Skin of body (tissue), 2 donors: ENCODE results near the gene ZMYM3. TPM values are rescaled to one million over a fixed set of nuclear protein-coding genes. Genes with fewer than 3 reads are reported as not detected.

ENCODE experiments used
- DNase-seq: peaks from one replicate; lab custom pipeline; 2025; lab: John Stamatoyannopoulos, UW
- total RNA-seq: library from RNA; depleted of rRNA; stranded (reverse); fragments of >200 nt; gene quantifications from one replicate; pipeline ENCODE4 v1.2.3, GENCODE V29; 2014

Gene ZMYM3
- total RNA-seq, 1 donor from 2014 or later, result 14.6 TPM

DNA sequence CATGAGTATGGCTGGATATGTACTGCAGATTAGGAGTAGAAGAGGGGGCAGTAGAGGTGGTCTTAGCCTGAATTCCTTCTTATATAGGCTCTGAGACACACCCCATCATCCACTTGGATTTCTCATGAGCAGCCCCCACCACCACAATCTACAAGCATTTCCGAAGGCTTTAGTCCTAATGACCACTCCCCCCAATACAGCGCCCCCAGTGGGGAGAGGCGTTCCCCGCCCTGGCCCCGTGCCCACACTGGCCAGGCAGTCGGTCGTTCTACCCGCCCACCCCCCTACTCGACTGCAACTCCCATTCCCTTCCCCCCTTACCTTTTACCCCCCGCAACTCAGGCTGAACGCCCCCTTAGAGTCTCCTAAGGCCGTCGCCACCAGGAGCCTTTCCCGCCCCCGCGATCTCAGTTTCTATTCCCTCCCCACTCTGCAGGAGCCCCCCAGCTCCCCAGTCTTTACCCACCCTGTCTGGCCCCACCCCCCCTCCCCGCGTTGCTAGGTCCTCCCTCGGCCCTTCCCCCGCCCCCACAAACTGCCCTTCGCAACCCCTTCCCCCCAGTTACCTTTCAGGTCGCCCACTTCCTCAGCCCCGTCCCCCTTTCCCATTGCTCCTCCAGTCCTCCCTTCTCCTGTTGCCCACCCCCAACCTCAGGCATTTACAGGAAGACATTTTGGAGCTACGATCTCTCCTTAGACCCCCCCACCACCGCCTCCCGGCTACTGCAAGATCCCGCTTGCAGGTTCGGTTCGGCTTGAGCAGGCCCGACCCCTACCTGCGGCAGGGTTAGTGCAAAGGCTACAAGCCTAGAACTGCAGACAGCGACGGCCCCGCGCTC, 468 bp downstream of the ZMYM3 start:
- DNase-seq, result no peak

DNA sequence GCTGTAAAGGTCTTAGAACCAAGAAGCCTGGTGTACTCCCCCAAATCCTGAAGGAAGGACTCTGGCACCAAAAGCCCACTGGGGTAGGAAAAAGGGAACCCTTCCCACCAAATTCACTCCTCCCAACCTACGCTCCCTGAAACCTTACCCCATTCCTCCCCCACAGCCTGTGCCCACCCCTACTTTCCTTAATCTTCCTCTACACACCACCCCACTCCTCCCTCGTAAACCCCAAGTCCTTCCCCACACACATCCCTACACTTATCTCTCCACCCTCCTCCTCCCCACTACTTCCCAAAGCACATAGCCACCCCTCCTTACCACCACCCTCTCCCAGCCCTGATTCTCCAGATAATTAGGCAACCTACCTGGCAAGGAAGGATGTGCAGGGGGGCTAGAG, 1.7 kb downstream of the ZMYM3 start:
- no peak for DNase-seq

DNA sequence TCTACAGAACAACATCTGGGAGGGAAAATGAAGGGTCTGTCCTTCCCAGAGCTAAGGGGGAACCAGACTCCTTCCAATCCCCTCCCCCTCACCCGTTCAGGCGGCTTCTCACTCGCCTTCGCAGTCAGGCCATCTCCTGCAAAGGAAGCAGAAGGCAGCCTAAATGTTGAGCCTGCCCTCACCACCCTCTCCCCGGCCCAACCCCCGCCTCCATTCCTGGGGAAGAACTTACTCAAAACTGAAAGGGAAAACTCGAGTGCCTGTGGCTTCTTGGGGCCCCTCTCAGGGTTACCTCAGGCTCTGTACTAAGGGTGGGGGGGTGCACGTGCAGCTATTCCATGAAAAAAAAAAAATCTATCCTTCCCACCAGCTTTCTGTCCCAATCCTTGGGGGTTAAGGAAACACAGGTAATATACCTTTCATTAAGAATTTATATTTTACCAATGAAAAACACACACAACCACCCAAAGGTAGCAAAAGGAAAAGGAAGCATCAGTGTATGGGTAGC, 2.4 kb downstream of the ZMYM3 start:
- DNase-seq, result no peak

DNA sequence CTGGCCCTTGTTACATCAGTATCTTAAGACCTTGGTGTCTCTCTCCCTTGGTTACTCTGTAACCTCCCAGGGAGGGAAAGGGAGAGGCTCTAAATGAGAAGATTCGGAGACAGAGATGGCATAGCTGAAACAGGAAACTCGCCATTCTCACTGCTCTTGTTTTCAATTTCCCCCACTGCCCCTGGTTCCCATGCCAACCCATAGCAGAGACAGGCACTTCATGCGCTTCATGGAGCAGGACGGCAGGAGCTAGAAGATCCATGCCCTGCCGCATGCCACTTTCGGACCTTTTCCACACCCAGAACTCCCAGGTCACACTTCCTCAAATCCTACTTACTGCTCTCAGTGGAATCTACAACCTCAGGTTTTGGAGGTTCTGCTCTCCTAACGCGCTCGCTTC, 3.1 kb downstream of the ZMYM3 start:
- DNase-seq, result no peak

DNA sequence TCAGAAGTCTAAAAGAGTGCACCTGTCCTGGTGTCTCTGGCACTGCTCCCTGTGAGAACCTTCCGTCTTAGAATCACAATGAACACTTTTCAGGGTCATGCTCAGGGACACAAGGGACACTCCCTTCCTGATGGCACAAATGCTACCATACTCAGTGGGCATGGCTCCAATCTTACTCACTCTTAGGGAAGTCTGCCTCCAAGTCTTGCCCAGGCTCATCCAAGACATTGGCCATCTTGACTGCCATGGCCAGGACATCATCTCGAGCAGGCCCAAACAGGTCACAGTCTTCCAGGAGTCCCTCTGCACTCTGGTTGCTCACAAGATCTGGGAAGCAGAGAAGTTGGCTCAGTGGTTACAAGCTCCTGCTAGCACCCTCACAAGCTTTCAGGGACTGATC, 8.8 kb downstream of the ZMYM3 start:
- no peak for DNase-seq

DNA sequence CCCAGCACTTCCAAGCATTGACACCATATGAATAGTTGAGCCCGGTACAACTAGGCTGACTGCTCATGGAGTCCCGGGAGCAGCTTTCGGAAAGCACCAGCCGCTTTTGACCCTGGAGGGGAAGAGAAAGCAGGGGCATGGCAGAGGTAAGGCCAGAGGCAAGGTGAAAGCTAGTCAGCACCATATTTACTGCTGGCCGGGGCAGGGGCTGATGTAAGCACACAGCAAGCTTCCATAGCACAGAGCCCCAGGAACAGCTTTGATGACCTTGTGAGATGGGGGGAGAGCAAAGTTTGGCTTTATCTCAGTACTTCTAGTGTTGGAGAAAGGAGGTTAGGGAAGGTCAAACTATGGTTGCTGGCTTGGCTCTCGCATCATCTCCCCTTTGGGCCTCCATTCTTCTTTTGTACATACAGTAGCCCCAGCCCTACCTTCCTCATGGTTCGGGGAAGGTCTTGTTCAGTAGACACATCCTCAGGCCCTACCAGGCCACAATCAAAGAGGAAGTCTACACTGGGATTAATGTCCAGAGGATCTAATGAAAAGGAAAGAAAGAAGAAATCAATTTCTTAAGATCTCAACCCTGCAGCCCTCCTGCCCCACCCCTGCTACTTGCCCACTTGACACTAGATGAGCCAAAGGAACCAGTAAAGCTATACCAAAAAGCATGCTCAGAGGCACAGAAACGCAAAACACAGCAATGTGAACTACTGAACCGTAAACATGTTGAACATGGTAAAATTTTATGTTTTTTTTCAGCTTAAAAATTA, 9.4 kb downstream of the ZMYM3 start:
- no peak for DNase-seq

DNA sequence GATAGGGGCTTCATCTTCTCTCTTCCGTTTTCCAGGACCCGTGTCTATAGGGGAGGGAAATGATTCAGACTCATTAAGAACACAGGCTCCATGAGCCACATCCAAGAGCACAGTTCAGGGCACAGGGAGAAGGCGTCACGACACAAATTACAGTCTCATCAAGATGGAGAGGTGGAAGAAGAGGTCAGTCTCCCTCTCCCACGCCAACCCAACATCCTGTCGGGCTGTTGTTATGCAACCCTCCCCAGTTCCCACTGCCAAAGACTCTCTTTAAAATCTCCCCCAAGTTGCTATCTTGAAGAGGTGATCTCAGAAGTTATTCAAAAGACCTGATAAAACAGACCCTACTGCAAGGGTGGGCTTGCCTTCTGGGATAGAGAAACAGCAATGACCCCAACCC, 12.6 kb downstream of the ZMYM3 start:
- DNase-seq, result no peak

DNA sequence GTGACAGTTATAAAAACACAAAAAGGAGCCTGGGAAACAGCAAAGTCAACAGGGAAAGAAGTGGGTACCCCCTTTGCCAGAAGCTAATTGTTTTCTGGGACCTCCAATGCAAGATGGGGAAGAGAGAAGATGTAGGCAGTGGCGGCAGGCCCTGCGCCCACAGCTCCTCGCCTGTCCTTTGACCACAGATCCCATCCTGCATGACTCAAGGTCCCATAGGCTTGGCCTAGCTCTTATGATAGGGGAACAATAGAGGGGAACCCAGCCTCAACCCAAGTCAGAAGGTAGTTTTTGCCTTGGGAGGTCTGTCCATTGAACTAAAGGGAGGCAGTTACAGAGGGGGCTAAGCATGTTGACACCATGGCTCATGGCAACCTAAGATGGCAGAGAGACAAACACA, 14.2 kb downstream of the ZMYM3 start:
- DNase-seq, result no peak

DNA sequence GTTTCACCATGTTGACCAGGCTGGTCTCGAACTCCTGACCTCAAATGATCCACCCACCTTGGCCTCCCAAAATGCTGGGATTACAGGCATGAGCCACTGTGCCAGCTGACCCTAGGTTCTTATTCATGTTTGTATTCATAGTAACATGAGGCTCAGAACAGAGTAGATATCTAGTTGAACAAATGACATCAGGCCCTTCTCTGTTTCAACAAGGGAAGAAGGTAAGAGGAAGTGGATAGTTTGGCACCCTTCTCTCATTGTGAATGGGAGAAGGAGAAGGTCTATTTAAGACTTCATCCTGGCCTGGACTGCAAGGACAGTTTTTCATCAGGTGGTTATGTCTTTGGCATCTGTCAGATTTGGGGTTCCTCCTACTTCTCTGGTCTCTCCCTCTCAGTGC, 17.1 kb downstream of the ZMYM3 start:
- no peak for DNase-seq

DNA sequence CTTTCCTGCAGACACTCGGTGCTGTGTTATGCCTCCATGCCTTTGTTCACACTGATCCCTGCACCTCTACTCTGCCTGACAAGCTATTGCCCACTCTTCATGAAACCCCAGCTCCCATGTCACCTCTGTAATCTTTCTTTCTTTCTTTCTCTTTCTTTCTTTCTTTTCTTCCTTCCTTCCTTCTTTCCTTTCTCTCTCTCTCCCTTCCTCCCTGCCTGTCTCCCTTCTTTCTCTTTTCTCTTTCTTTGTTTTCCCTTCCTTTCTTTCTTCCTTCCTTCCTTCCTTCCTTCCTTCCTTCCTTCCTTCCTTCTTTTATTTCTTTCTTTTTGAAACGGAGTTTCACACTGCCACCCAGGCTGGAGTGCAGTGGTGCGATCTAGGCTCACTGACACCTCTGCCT, 18.5 kb downstream of the ZMYM3 start:
- no peak for DNase-seq

DNA sequence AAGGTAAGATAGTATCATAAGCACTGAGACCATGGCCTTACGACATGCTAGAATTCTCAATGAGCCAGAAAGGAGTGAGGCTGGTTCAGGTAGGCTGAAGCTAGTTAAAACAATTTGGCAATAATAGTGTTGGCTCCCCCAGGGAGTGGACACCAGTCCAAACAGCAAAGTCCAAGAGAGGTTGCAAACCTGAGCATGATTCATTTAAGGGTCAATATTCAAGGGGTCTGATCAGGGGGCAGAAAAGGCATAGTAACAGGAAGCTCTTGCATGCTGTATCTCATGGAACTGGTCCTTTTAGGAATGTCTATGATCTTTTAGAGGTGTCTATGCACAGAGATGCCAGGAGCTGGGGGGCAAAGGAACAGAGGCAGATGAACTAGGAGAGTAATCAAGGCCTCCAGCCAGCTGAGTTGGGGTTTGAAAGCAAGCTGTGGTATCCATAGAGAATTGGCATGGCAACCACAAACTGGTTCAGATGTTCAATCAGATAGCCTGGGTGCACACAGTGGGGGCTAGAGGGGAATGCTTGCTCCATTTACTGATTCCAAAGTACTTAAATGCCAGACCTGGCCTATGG, 25.8 kb downstream of the ZMYM3 start:
- DNase-seq, result no peak

DNA sequence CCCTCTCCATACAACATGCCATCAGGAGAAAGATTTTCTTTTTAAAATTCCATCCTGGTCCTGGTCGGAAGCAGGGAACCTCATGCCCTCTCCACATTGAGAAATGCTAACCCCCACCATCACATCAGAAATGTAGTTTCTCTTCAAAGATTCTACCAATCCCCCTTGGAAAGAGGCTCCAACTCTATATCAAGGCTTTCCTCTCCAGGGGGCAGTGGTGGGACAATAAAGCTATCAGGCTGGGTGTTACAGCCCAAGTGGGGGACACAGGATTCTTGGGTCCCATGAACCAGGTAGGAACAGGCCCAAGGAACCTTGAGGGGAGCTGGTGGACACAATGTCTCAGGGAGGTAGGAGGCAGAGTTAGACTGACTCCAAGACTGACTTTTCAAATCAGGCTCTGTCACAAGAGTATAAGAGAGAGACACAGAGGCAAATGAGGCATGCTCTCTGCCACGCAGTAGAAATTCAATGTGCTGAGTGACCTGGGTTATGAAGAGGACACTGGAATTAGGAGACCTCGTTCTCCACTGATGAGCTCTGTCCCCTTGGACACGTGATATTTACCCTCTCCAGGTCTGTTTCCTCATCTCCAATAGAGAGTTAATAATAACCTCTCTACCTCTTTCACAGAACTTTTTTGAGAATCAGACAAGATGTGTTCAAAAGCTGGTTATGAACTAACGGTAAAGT, 26.4 kb downstream of the ZMYM3 start:
- DNase-seq, result no peak

DNA sequence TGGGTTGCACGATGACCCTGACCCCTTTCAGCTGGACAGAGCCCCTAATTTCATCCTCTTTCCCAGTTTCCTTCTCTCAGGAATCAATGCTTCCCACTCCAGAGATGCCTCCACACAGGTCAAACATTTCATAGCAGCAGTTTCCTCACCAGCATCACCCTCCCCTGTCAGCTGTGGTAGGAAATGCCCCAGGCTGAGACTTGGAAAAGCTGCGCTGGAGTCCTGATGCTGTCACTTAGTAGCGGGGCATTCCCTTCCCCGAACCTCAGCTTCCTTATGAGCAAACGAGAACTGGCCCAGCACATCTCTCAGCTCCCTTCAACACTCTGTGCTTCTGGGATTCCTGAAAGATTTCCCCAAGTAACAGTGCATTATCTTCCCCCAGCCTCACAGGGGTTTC, 28.3 kb downstream of the ZMYM3 start:
- DNase-seq, result no peak

DNA sequence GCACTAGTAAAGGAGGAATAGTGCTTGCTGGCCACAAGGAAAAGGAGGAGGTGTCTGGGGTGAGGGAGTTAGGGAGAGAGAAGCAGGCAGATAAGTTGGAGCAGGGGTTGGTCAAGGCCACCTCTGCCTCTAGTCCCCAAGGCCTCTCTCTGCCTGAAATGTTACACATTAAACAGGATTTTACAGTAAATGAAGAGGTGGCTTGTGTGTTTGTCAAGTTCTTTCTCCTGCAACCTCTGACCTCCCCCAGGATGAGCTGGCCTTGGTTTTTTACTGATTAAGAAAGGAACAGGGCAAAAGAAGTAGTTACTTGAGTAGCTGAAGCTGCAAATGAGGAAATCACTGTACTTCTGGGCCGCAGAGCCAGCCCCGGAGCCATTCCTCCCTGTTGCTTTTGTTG, 28.9 kb downstream of the ZMYM3 start:
- no peak for DNase-seq

DNA sequence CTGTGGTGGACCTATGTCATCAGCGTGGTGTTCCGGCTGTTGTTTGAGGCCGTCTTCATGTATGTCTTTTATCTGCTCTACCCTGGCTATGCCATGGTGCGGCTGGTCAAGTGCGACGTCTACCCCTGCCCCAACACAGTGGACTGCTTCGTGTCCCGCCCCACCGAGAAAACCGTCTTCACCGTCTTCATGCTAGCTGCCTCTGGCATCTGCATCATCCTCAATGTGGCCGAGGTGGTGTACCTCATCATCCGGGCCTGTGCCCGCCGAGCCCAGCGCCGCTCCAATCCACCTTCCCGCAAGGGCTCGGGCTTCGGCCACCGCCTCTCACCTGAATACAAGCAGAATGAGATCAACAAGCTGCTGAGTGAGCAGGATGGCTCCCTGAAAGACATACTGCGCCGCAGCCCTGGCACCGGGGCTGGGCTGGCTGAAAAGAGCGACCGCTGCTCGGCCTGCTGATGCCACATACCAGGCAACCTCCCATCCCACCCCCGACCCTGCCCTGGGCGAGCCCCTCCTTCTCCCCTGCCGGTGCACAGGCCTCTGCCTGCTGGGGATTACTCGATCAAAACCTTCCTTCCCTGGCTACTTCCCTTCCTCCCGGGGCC, 29.7 kb downstream of the ZMYM3 start:
- no peak for DNase-seq

DNA sequence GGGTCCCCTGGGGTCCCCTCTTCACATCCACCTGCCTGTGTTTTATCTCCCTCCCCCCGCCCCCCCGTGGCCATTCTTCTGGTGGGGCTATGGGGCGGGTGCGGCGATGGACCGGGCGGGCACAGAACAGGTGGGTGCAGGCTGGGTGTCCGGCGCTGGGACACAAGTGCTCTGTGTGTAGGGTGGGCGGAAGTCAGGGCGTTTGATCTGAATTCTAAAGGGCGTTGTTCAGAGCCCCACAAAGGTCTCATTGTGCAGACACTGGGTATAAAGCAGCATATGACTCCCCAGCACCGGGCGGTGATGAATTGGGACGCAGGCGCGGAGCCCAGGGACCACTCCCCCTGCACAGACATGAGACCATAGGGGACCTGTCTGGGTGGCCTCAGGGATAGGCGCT, 31.0 kb downstream of the ZMYM3 start, which contains the start of gene GJB1:
Gene GJB1, plus strand, starts transcription at position 296 of the 400 bp plus-strand sequence. CDS start 484 bp downstream, outside the sequence.
- DNase-seq, result no peak

DNA sequence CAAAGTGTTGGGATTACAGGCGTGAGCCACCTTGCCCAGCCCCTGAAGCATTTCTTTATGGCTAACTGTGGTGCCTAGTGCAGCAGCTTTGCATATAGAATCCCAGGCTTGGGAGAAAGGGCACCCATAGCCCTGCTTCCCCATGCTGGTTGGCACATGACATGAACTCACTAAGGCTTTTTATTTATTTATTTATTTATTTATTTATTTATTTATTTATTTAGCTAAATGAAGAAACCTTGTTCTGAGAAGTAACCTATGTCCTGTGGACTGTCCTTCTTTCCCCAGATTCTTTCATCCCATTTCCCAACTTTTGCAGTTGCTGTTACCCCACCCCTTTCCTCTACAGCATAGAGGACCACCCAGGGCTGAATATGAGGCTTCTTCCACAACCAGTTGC, 32.8 kb downstream of the ZMYM3 start:
- DNase-seq, result no peak

DNA sequence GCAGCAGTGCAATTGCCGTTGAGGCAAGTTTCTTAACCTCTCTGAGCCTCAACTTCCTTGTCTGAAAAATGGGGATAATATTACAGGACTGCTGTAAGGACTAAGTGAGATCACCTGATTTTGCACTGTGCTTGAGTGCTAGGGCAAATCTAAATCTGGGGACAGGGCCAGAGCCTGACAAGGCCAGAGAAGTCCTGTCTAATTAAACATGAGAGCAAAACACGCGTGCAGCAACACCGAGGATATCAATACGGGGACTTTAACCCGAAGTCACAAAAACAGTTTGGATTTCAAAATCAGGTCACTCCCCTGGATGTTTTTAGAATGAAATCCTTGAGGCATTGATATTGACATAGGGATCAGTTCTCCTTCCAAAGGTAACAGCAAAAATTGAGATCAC, 36.6 kb downstream of the ZMYM3 start:
- no peak for DNase-seq

DNA sequence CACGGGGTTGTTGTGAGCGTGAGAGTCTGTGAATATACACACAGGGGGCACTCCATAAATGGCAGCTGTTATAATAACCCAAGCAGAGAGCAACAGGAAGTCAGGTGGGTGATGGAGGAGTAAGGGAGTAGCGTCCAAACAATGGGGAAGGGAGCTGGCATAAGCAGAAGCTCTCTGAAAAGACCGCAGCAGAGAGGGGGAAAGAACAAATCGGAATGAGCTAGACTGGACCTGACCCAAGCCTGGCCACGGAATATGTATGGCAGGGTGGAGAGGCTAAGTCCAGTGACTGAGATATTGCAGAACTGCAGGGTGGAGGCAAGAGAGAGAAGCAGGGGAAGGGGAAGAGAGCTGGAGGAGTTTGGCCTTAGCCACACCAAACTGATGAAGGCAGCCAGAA, 37.5 kb downstream of the ZMYM3 start:
- DNase-seq, result no peak

DNA sequence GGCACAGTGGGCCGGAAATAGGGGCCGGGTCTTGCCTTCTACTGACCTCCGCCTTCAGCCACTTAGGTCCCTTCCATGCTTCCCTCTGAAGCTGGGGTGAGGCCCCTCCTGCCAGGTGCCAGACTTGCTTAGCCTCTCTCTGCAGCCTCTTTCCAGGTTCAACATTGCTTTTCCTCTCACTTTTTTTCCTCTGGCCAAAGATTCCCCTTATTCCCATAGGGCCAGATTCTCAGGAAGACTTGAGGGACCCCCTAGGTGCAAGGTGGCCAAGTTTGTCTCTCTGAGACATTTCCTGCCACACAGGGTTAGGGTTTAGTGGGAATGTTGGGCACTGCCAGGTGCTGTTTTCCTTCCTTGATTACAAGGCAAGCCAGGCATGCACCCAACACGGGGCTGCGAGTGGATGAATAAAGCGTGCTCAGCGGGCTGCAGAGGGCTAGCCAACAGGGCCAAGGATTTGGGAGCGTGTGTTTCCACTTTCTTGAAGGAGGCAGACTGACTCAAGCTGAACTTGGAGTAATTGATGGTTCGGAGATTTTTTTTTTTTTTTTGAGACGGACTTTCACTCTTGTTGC, 38.5 kb downstream of the ZMYM3 start:
- no peak for DNase-seq
